Retina (tissue), 1 donor: ENCODE data around the gene EPHB1.
A peak's percentile ranks its signal among the peaks of the same experiment; 100 is the strongest.
"Not testable (repeated sequence)": the region's sequence is repeated elsewhere in the genome, so short reads cannot be mapped to it uniquely, and the experiment has no call there.

Experiments
- DNase-seq: peaks from one replicate; pipeline ENCODE4 v3.0.0-alpha.2; 2016

The EPHB1 gene

GRCh38 chr3:134965865-134966481 is 170.9 kb downstream of the EPHB1 start:
- DNase-seq = peak; percentile 38

GRCh38 chr3:134970895-134971294 is 175.8 kb downstream of the EPHB1 start:
- no peak for DNase-seq

GRCh38 chr3:134971306-134971705 is 176.2 kb downstream of the EPHB1 start:
- DNase-seq = no peak

GRCh38 chr3:134971907-134972306 is 176.8 kb downstream of the EPHB1 start:
- DNase-seq = not testable (repeated sequence)

- DNase-seq = no peak
These were observed 177.9 kb downstream of the EPHB1 start for GRCh38 chr3:134972836-134973455.

- no peak for DNase-seq
These were observed 179.6 kb downstream of the EPHB1 start for GRCh38 chr3:134974624-134975023.

- no peak for DNase-seq
These were observed 181.9 kb downstream of the EPHB1 start for GRCh38 chr3:134976948-134977347.

GRCh38 chr3:134978658-134979057 is 183.6 kb downstream of the EPHB1 start:
- no peak for DNase-seq

GRCh38 chr3:134985864-134986715 is 191.0 kb downstream of the EPHB1 start:
- DNase-seq = peak; percentile 72

GRCh38 chr3:134988666-134989065 is 193.6 kb downstream of the EPHB1 start:
- DNase-seq = no peak

GRCh38 chr3:134991003-134991402 is 195.9 kb downstream of the EPHB1 start:
- DNase-seq = no peak

- DNase-seq = no peak
These were observed 196.5 kb downstream of the EPHB1 start for GRCh38 chr3:134991472-134992010.

- no peak for DNase-seq
These were observed 197.1 kb downstream of the EPHB1 start for GRCh38 chr3:134992180-134992579.

GRCh38 chr3:134992586-134992985 is 197.5 kb downstream of the EPHB1 start:
- no peak for DNase-seq

GRCh38 chr3:134993011-134993410 is 198.0 kb downstream of the EPHB1 start:
- DNase-seq = no peak

- DNase-seq = no peak
These were observed 203.1 kb downstream of the EPHB1 start for GRCh38 chr3:134998158-134998557.

GRCh38 chr3:134998855-134999254 is 203.8 kb downstream of the EPHB1 start:
- no peak for DNase-seq

- DNase-seq = no peak
These were observed 205.4 kb downstream of the EPHB1 start for GRCh38 chr3:135000465-135000864.

- not testable (repeated sequence) for DNase-seq
These were observed 210.6 kb downstream of the EPHB1 start for GRCh38 chr3:135005616-135006015.

GRCh38 chr3:135007607-135008006 is 212.5 kb downstream of the EPHB1 start:
- DNase-seq = no peak

- no peak for DNase-seq
These were observed 213.3 kb downstream of the EPHB1 start for GRCh38 chr3:135008326-135008725.

GRCh38 chr3:135009014-135009413 is 214.0 kb downstream of the EPHB1 start:
- DNase-seq = no peak

- DNase-seq = no peak
These were observed 217.0 kb downstream of the EPHB1 start for GRCh38 chr3:135012101-135012500.

- no peak for DNase-seq
These were observed 218.1 kb downstream of the EPHB1 start for GRCh38 chr3:135013206-135013605.
